Measurements from ENCODE around the gene COL23A1.
A peak's percentile ranks its signal among the peaks of the same experiment; 100 is the strongest.
"Not testable (repeated sequence)": the region's sequence is repeated elsewhere in the genome, so short reads cannot be mapped to it uniquely, and the experiment has no call there.

Gene COL23A1

DNA sequence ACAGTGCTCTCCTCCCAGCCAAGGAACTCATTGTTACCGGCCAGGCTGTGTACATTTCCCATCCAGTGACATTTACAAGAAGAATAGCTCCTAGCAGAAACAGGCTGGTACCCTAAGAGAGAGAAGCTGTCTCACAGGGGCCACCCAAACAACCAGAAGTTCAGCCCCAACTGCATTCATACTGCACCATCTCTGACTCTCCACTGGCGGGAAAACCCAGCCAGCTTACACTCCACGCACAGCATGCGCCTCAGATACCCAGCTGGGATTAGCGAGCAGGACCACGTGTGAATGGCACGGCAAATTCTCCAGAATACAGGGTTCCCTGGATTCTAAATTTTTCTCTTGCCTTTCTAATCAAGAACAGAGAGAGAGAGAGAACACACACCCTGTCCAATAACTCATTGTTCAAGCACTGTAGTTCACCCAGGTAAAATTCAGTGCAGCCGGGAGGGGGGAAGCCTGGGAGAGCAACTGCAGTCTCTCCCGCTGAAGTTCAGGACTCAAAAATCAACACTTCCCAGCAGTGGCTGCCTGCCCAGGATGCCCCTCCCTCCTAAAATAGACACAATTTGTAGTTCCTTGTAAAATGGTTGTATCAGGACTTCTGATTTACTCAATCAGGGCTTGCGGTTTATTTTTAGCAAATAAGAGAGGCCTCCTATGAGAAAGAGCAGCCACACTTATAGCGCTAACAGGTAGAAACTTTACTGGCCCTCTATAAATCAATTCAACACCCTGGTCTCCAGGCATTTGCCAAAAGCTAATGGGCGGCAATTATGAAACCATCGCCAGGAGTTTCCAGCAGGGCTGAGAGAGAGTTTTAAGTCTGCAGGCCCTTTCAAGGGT, 2.2 kb downstream of the COL23A1 start:
- Histone ChIP-seq H3K4me1 (ENCODE audit: insufficient read depth, low read length) (0 out of 2 replicates have a peak, but pooled peaks cover 11% of the 10 kb centered on the region), H3K9me3 (ENCODE audit: insufficient read depth, low read depth, low read length) (no peaks in the 10 kb centered on the region), H3K4me3 (ENCODE audit: low read length) (no peak overlapping the region; the same call in 1 of the 2 replicates), H3K27me3 (ENCODE audit: insufficient read depth, low read length) (peaks cover 48% of the 10 kb centered on the region), H3K36me3 (ENCODE audit: insufficient read depth, low read depth, low read length) (no peaks in the 10 kb centered on the region), H3K27ac (ENCODE audit: low read length) (no peak overlapping the region), H3K9ac (ENCODE audit: low read depth, low read length) (no peak overlapping the region)

DNA sequence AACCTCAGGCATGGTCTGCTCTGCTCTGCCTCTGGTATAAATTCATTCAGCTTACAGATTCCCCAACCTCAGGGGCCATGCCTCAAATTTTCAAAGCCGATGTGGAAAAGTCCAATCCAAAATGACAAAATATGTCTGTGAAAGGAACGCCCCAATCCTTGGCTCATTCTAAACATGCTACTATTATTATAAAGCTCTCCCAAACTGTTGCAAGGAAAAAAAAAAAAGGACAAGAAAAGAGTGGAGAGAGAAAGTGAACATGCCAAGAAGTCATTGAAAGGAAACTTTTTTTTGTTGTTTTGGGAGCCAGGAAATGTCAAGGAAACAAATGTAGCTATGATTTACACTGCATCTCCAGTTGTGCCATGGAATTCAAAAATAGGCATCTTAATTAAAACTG, 3.8 kb downstream of the COL23A1 start:
- H3K4me3 ChIP-seq (ENCODE audit: low read length) = no peak overlapping the region
- no peaks in the 10 kb centered on the region for H3K36me3 ChIP-seq (ENCODE audit: insufficient read depth, low read depth, low read length)
- H3K27me3 ChIP-seq (ENCODE audit: insufficient read depth, low read length) = peaks cover 41% of the 10 kb centered on the region
- H3K4me1 ChIP-seq (ENCODE audit: insufficient read depth, low read length) = 0 out of 2 replicates have a peak, but pooled peaks cover 11% of the 10 kb centered on the region
- H3K9ac ChIP-seq (ENCODE audit: low read depth, low read length) = no peak overlapping the region
- H3K27ac ChIP-seq (ENCODE audit: low read length) = no peak overlapping the region
- H3K9me3 ChIP-seq (ENCODE audit: insufficient read depth, low read depth, low read length) = no peaks in the 10 kb centered on the region

DNA sequence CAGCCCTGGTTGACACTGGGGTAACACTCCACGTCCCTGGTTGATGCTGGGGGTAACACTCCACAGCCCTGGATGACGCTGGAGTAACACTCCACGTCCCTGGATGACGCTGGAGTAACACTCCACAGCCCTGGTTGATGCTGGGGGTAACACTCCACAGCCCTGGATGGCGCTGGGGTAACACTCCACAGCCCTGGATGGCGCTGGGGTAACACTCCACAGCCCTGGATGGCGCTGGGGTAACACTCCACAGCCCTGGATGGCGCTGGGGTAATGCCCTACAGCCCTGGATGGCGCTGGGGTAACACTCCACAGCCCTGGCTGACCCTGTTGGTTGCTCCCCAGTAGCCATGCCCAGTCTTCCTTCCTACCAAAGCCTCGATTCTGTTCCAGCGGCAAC, 4.8 kb downstream of the COL23A1 start:
- not testable (repeated sequence) for H3K36me3 ChIP-seq (ENCODE audit: insufficient read depth, low read depth, low read length); H3K4me3 ChIP-seq (ENCODE audit: low read length); H3K9me3 ChIP-seq (ENCODE audit: insufficient read depth, low read depth, low read length); H3K4me1 ChIP-seq (ENCODE audit: insufficient read depth, low read length); H3K9ac ChIP-seq (ENCODE audit: low read depth, low read length); H3K27ac ChIP-seq (ENCODE audit: low read length)
- H3K27me3 ChIP-seq (ENCODE audit: insufficient read depth, low read length) = peaks cover 34% of the 10 kb centered on the region

DNA sequence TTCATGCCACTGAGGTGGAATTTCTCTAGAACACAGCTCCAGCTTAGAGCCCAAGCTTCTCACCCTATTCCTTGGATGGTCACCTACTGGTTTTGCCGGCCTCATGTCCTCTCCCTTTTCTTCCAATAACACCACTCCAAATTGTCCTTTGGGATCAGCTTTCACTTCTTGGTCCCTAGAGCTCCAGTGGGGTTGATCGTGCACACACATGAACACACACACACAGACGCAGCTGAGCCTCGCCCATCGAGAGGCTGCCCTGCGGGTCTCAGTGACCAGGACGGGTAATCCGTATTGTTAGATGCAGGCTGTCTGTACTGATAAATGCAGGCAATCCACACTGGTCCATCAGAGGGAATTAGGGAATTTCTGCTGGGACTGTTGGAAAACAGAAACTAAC, 6.9 kb downstream of the COL23A1 start:
- Histone ChIP-seq H3K27me3 (ENCODE audit: insufficient read depth, low read length) (peaks cover 20% of the 10 kb centered on the region), H3K4me1 (ENCODE audit: insufficient read depth, low read length) (0 out of 2 replicates have a peak, but pooled peaks cover 8% of the 10 kb centered on the region), H3K36me3 (ENCODE audit: insufficient read depth, low read depth, low read length) (no peaks in the 10 kb centered on the region), H3K9ac (ENCODE audit: low read depth, low read length) (no peak overlapping the region), H3K9me3 (ENCODE audit: insufficient read depth, low read depth, low read length) (no peaks in the 10 kb centered on the region), H3K4me3 (ENCODE audit: low read length) (no peak overlapping the region), H3K27ac (ENCODE audit: low read length) (no peak overlapping the region)

DNA sequence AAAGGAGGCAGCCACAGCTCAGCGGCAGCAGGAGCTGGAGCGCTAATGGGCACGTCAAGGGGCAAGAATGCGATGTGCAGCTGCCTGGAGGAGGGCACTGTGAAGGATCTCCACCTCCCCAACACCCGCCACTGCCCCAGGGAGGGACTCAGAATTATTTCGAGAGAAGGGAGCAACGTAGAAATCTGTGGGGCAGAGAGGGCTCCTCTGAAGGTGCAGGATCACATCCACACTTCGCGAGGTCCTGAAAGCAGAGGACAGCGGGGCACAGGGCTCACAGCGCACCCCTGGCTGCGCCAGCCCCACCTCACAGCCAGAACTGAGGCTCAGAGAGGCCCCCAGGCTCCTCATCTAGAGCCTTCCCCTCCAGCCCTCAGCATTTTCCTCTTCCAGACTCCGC, 7.9 kb downstream of the COL23A1 start:
- no peaks in the 10 kb centered on the region for H3K4me1 ChIP-seq (ENCODE audit: insufficient read depth, low read length)
- no peaks in the 10 kb centered on the region for H3K9me3 ChIP-seq (ENCODE audit: insufficient read depth, low read depth, low read length)
- no peak overlapping the region for H3K27ac ChIP-seq (ENCODE audit: low read length)
- H3K9ac ChIP-seq (ENCODE audit: low read depth, low read length) = no peak overlapping the region
- H3K4me3 ChIP-seq (ENCODE audit: low read length) = no peak overlapping the region
- no peaks in the 10 kb centered on the region for H3K36me3 ChIP-seq (ENCODE audit: insufficient read depth, low read depth, low read length)
- H3K27me3 ChIP-seq (ENCODE audit: insufficient read depth, low read length) = peaks cover 18% of the 10 kb centered on the region

DNA sequence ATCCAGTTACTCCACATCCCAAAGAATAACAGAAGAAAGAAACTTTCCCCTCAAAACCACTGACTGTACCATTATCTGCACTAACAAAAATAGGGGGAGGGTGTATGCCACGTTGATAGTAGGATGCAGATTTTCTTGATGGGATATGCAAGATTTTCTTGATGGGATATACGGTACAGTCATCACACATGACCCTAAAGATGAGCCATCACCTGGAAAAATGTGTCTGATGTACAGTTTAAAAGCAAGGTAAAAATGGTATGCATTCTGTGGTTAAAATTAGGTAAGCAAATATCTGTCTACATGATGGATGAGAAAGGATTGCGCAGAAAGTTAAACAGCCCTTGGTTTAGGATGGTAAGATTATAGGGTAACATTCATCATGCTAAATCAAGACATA, 8.6 kb downstream of the COL23A1 start:
- no peak overlapping the region for H3K9ac ChIP-seq (ENCODE audit: low read depth, low read length)
- H3K4me1 ChIP-seq (ENCODE audit: insufficient read depth, low read length) = no peaks in the 10 kb centered on the region
- H3K9me3 ChIP-seq (ENCODE audit: insufficient read depth, low read depth, low read length) = no peaks in the 10 kb centered on the region
- H3K27ac ChIP-seq (ENCODE audit: low read length) = no peak overlapping the region
- H3K27me3 ChIP-seq (ENCODE audit: insufficient read depth, low read length) = peaks cover 16% of the 10 kb centered on the region
- H3K36me3 ChIP-seq (ENCODE audit: insufficient read depth, low read depth, low read length) = no peaks in the 10 kb centered on the region
- no peak overlapping the region for H3K4me3 ChIP-seq (ENCODE audit: low read length)

DNA sequence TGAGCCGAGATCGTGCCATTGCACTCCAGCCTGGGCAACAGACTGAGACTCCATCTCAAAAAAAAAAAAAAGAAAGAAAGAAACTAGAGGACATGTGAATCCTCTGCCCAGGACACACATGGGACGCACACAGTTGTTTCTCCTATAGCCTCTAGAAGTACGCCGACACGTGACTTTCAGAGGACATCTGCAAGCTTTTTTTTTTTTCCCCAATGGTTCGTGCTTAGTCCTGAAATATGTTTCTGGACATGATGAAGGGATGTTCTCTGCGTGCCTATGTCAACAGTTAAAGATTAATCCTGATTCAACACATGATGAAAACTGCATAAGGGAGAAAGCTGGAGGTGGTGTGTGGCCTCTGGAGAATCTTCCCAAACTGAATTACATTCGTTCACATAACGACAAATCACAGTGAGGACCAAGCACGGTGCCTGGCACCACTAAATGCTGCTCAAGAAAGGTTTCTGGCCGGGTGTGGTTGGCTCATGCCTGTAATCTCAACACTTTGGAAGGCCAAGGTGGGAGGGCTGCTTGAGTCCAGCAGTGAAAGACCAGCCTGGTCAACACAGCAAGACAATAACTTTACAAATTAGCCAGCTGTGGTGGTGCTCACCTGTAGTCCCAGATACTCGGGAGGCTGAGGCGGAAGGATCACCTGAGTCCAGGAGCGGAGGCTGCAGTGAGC, 9.8 kb downstream of the COL23A1 start:
- H3K36me3 ChIP-seq (ENCODE audit: insufficient read depth, low read depth, low read length) = no peaks in the 10 kb centered on the region
- no peak overlapping the region for H3K27ac ChIP-seq (ENCODE audit: low read length)
- H3K27me3 ChIP-seq (ENCODE audit: insufficient read depth, low read length) = peaks cover 25% of the 10 kb centered on the region
- H3K4me1 ChIP-seq (ENCODE audit: insufficient read depth, low read length) = no peaks in the 10 kb centered on the region
- no peak overlapping the region for H3K9ac ChIP-seq (ENCODE audit: low read depth, low read length)
- H3K4me3 ChIP-seq (ENCODE audit: low read length) = no peak overlapping the region
- H3K9me3 ChIP-seq (ENCODE audit: insufficient read depth, low read depth, low read length) = no peaks in the 10 kb centered on the region

DNA sequence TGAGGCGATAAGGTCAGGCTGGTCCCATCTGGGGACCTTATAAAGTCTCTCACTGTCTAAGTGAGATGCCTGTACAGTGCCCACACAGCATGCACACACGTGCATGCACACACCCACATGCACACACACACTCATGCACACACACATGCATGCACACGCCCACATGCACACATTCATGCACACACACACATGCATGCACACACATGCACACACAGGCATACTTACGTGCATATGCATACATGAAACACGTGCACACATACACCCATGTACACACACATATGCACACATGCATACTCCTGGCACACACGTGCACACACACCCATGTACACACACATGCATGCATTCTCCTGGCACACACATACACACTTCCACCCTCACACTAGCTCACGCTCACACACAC, 12.2 kb downstream of the COL23A1 start:
- H3K9ac ChIP-seq (ENCODE audit: low read depth, low read length) = no peak overlapping the region
- H3K27me3 ChIP-seq (ENCODE audit: insufficient read depth, low read length) = peaks cover 38% of the 10 kb centered on the region
- peaks cover under 1% of the 10 kb centered on the region; the same call in 1 of the 2 replicates for H3K9me3 ChIP-seq (ENCODE audit: insufficient read depth, low read depth, low read length)
- H3K36me3 ChIP-seq (ENCODE audit: insufficient read depth, low read depth, low read length) = no peaks in the 10 kb centered on the region
- no peak overlapping the region for H3K27ac ChIP-seq (ENCODE audit: low read length)
- no peak overlapping the region for H3K4me3 ChIP-seq (ENCODE audit: low read length)
- no peaks in the 10 kb centered on the region for H3K4me1 ChIP-seq (ENCODE audit: insufficient read depth, low read length)

DNA sequence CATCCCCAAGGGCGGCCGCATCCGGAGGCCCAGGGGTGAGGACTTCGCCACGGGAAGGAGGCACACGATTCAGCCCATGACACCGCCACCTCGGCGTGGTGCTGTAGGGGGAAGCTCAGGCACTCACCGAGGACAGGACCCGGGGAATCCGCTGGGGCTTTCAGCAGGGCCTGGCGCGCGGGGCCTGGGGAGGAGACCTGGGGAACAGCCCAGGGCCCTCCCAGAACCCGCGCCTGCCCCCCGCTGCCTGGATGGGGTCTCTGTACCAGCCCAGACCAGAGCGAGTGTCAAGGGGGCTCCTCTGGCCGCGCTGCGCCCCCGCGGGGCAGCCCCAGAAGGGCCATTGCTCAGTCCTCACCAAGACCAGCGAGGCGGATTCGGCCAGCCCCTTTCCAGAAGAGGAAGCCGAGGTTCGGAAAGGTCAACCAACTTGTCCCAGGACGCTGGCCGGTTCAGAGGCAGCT, 12.8 kb downstream of the COL23A1 start:
- H3K27me3 ChIP-seq (ENCODE audit: insufficient read depth, low read length) = peaks cover 38% of the 10 kb centered on the region
- no peak overlapping the region for H3K27ac ChIP-seq (ENCODE audit: low read length)
- peak overlapping the region; percentile 69; the same call in 1 of the 2 replicates for H3K9ac ChIP-seq (ENCODE audit: low read depth, low read length)
- H3K4me3 ChIP-seq (ENCODE audit: low read length) = peak overlapping the region; percentile 68; the same call in 1 of the 2 replicates
- no peaks in the 10 kb centered on the region for H3K4me1 ChIP-seq (ENCODE audit: insufficient read depth, low read length)
- H3K9me3 ChIP-seq (ENCODE audit: insufficient read depth, low read depth, low read length) = peaks cover 6% of the 10 kb centered on the region; the same call in 1 of the 2 replicates
- H3K36me3 ChIP-seq (ENCODE audit: insufficient read depth, low read depth, low read length) = no peaks in the 10 kb centered on the region

DNA sequence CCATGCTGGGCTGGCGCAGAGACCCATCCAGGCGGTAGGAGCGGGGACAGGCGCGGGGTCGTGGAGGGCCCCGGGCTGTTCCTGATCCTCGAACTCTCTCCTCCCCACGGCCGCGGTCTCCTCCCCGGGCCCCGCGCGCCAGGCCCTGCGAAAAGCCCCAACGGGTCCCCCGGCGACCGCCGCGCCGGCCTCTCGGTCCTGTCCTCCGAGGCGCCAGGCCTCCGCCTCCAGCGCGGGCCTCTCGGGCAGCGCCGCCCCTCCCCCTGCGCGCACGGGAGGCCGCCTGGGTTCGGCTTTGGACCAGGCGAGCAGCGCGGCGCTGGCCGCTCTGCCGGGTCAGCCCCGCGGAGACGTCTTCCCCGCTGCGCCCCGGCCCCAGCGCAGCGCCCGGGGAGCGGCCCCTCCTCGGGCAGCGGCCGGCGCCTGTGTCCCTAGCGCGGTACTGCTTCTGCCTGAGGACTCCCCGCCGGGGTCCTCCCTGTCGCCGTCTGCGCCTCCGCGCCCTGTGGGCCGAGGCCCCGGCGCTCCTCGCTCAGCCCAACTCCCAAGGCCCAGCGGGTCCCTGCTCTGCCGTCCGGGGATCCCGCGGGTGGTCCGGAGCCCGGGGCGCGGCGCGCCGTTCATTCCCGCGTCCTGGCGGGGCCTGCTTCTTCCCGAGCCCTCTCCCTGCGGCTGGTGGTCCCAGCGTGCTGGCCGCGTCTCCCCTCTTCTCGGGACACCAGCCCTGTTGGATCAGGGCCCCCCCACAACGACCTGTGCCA, 13.4 kb downstream of the COL23A1 start:
- peak overlapping the region; percentile 68 for H3K4me3 ChIP-seq (ENCODE audit: low read length)
- H3K27me3 ChIP-seq (ENCODE audit: insufficient read depth, low read length) = peaks cover 38% of the 10 kb centered on the region
- no peak overlapping the region for H3K27ac ChIP-seq (ENCODE audit: low read length)
- peaks cover 11% of the 10 kb centered on the region; the same call in 1 of the 2 replicates for H3K9me3 ChIP-seq (ENCODE audit: insufficient read depth, low read depth, low read length)
- H3K9ac ChIP-seq (ENCODE audit: low read depth, low read length) = peak overlapping the region; percentile 69; the same call in 1 of the 2 replicates
- H3K4me1 ChIP-seq (ENCODE audit: insufficient read depth, low read length) = no peaks in the 10 kb centered on the region
- no peaks in the 10 kb centered on the region for H3K36me3 ChIP-seq (ENCODE audit: insufficient read depth, low read depth, low read length)

DNA sequence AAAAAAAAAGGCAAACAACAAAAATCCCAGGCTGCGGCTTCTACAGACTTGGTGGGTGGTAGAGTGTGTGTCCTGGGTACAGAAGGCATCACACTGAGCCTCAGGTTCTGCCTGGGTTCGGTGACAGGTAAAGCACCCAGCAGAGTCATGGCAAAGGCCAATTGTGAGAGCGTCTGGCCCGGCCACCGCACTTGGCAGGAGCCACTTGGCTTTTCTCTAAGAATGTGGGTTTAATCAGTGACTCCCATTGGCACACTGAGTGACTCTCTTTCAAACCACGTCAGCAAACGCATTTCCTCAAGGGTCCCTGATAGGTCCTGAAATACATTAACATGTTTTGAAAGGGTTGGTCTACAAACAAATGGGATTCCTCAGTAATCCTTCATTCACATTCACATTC, 17.0 kb downstream of the COL23A1 start:
- Histone ChIP-seq H3K9ac (ENCODE audit: low read depth, low read length) (no peak overlapping the region), H3K9me3 (ENCODE audit: insufficient read depth, low read depth, low read length) (peaks cover 11% of the 10 kb centered on the region; the same call in 1 of the 2 replicates), H3K4me3 (ENCODE audit: low read length) (no peak overlapping the region), H3K27me3 (ENCODE audit: insufficient read depth, low read length) (peaks cover 37% of the 10 kb centered on the region), H3K27ac (ENCODE audit: low read length) (no peak overlapping the region), H3K4me1 (ENCODE audit: insufficient read depth, low read length) (no peaks in the 10 kb centered on the region), H3K36me3 (ENCODE audit: insufficient read depth, low read depth, low read length) (no peaks in the 10 kb centered on the region)

All from iPS-20b (cell line).